GM12891 (cell line): ENCODE results near the gene SDC3.
"Not testable (repeated sequence)": the region's sequence is repeated elsewhere in the genome, so short reads cannot be mapped to it uniquely, and the experiment has no call there.

Experiments used
- DNase-seq: peaks from one replicate; pipeline ENCODE4 v3.0.0; 2011; ENCODE audit warnings: low spot score; ENCODE audit not compliant: insufficient read length
- FAIRE-seq: peaks from 2 replicates; lab custom pipeline; 2011; peaks lifted over from hg19 to GRCh38; lab: Jason Lieb, UNC
- PAX5 ChIP-seq: IDR thresholded peaks from 2 replicates; pipeline ENCODE4 v1.6.1; 2011; ENCODE audit warnings: low read length, moderate library complexity, mild to moderate bottlenecking; ENCODE audit not compliant: insufficient read depth, severe bottlenecking
- POLR2A ChIP-seq: IDR thresholded peaks from 2 replicates; pipeline ENCODE4 v1.6.1; 2011; ENCODE audit warnings: low read depth, low read length, control low read depth
- POLR2AphosphoS5 ChIP-seq: IDR thresholded peaks from 2 replicates; pipeline ENCODE4 v1.6.1; 2011; ENCODE audit warnings: low read depth, low read length, control low read depth
- POU2F2 ChIP-seq: IDR thresholded peaks from 2 replicates; pipeline ENCODE4 v1.6.1; 2011; ENCODE audit warnings: low read depth, mild to moderate bottlenecking, control low read depth, low read length, moderate library complexity
- SPI1 ChIP-seq: IDR thresholded peaks from 2 replicates; pipeline ENCODE4 v1.6.1; 2011; ENCODE audit warnings: low read depth, low read length, control low read depth
- TAF1 ChIP-seq: IDR thresholded peaks from 2 replicates; pipeline ENCODE4 v1.6.1; 2011; ENCODE audit warnings: low read depth, low read length, control low read depth

SDC3 gene

DNA sequence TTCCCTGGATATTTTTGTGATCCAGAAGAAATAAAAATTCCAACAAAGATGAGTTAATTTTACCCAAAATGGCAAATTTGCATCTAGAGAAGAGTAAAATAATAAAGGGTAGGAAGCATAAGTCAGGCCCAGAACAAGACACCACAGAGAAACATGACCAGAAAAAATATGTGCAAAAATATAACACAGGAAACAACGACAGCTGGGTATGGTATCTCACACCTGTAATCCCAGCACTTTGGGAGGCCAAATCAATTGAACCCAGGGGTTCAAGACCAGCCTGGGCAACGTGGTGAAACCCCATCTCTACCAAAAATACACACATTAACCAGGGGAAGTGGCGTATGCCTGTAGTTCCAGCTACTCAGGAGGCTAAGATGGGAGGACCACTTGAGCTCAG, 39.7 kb upstream of the SDC3 start:
- DNase-seq (no peak), FAIRE-seq (no peak)
- TF ChIP-seq SPI1 (no peak), PAX5 (no peak), POLR2A (no peak)

DNA sequence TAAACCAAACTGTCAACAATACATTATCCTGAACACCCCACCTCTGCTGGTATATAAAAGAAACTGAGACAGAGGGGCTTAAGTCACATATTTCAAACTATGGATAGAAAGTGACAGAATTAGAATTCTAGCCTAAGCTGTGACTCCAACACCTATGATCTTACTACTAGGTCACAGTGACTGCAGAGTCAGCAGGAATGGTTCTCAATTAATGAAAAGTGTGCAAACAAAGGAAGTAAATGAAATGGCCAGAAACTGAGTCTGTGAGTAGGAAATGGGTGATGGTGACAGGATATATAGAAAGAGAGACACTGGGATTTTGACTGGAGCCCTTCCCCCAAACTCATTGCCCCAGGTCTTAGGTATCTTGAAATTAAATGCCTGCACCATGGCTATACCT, 38.7 kb upstream of the SDC3 start:
- TF ChIP-seq SPI1 (no peak), PAX5 (no peak), TAF1 (no peak), POLR2A (no peak), POU2F2 (no peak), POLR2AphosphoS5 (no peak)
- DNase-seq (no peak), FAIRE-seq (no peak)

GRCh38 chr1:30942326-30942963, 33.9 kb upstream of the SDC3 start:
- DNase-seq (no peak), FAIRE-seq (no peak)
- TF ChIP-seq PAX5 = no peak
- no peak for TF ChIP-seq TAF1
- no peak for TF ChIP-seq POLR2A
- no peak for TF ChIP-seq SPI1
- no peak for TF ChIP-seq POLR2AphosphoS5
- no peak for TF ChIP-seq POU2F2

- DNase-seq = no peak
- no peak for FAIRE-seq
- TF ChIP-seq TAF1 = no peak
- no peak for TF ChIP-seq POLR2A
- no peak for TF ChIP-seq POU2F2
- TF ChIP-seq SPI1 = no peak
- TF ChIP-seq POLR2AphosphoS5 = no peak
- no peak for TF ChIP-seq PAX5
These were observed 32.0 kb upstream of the SDC3 start for GRCh38 chr1:30940541-30940940.

GRCh38 chr1:30936541-30937171, 28.1 kb upstream of the SDC3 start:
- DNase-seq (no peak), FAIRE-seq (no peak)
- TF ChIP-seq POLR2A (no peak), POLR2AphosphoS5 (no peak), SPI1 (no peak), PAX5 (no peak), TAF1 (no peak), POU2F2 (no peak)

DNA sequence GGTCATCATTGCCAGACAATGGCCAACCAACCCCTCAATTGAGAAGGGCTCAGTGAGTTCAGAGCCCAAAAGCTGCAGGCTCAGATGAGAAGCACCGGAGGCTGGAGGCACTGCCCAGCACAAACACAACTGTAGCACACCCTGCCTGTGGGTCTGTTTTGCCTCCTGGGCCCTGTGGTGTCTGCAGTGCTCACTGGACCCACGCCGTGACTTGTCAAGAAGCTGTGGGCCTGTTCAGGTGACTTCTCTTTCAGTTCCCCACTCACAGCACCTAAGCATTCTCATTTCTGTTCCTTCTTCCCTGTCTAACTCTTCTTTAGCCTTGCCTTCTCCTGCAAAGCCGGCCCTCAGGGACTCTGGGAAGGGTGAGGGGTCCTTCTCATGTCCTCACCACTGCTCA, 27.2 kb upstream of the SDC3 start:
- not testable (repeated sequence) for DNase-seq
- peak; percentile 91 for FAIRE-seq

GRCh38 chr1:30934613-30935012, 26.1 kb upstream of the SDC3 start:
- TF ChIP-seq POLR2A (no peak), PAX5 (no peak), SPI1 (no peak), TAF1 (no peak), POLR2AphosphoS5 (no peak), POU2F2 (no peak)
- DNase-seq (no peak), FAIRE-seq (no peak)

GRCh38 chr1:30933874-30934252, 25.3 kb upstream of the SDC3 start:
- FAIRE-seq (no peak), DNase-seq (no peak)
- TF ChIP-seq POU2F2 (no peak), POLR2A (no peak), POLR2AphosphoS5 (no peak), SPI1 (no peak), TAF1 (no peak), PAX5 (no peak)

DNA sequence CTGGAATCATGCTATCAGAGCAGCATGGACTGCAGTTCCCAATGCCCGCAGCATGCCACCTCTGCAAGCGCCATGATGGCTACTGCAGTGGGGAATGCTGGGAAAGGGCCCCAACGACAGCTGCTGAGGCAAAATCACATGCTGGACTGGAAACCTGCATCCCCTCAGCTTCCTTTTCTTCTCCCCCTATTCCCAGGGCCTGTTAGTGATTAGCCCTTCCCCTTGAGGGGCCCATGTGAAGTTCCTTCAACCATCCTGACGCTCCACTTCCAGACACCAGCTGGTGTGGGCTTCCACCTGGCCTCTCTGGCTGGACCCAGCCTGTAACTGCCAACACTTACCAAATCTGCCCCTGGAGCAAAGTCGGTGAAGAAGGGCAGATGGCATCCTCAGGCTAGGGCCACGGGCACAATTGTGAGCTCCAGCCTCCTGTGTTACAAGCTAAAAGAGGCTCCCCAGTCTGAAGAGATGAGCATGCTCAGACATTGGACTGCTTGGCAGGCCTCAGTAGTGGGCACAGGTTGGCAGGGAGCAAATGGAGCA, 22.1 kb upstream of the SDC3 start:
- TF ChIP-seq POLR2AphosphoS5 = peak; percentile 77
- no peak for TF ChIP-seq PAX5
- DNase-seq (no peak), FAIRE-seq (no peak)

- no peak for DNase-seq
- FAIRE-seq = no peak
- TF ChIP-seq POLR2AphosphoS5 = no peak
- TF ChIP-seq TAF1 = no peak
- no peak for TF ChIP-seq POU2F2
- TF ChIP-seq POLR2A = no peak
- no peak for TF ChIP-seq SPI1
- TF ChIP-seq PAX5 = no peak
These were observed 21.5 kb upstream of the SDC3 start for GRCh38 chr1:30929944-30930525.
